Large intestine (tissue), 12 donors: ENCODE measurements around the gene FARSA. TPM values are rescaled to one million over a fixed set of nuclear protein-coding genes. Genes with fewer than 3 reads are reported as not detected.
"Not testable (repeated sequence)": the region's sequence is repeated elsewhere in the genome, so short reads cannot be mapped to it uniquely, and the experiment has no call there.

Experiments used
- DNase-seq, 2 donors: peaks; one replicate each; pipeline versions ENCODE4 v3.0.0 to v3.0.0-alpha.2; 2013
- H3K27ac ChIP-seq: one replicate; pipeline ENCODE4 v1.5.1; 2013; ENCODE audit warnings: low read length
- H3K27me3 ChIP-seq: 2 replicates; pipeline ENCODE4 v1.6.1; 2013; ENCODE audit warnings: low read length; ENCODE audit not compliant: control insufficient read depth, insufficient read depth
- H3K36me3 ChIP-seq: 2 replicates; pipeline ENCODE4 v1.6.1; 2013; ENCODE audit warnings: low read length; ENCODE audit not compliant: control insufficient read depth, insufficient read depth
- H3K4me1 ChIP-seq: one replicate; pipeline ENCODE4 v1.6.1; 2013; ENCODE audit warnings: low read length; ENCODE audit not compliant: control insufficient read depth, insufficient read depth
- H3K4me3 ChIP-seq: one replicate; pipeline ENCODE4 v1.5.1; 2013; ENCODE audit warnings: low read length
- H3K9me3 ChIP-seq: one replicate; pipeline ENCODE4 v1.6.1; 2013; ENCODE audit warnings: mild to moderate bottlenecking, low read depth, low read length, moderate library complexity; ENCODE audit not compliant: control insufficient read depth
- WGBS: methylation state at CpG from one replicate; pipeline ENCODE4 v1.1.5; 2013; ENCODE audit warnings: low lambda C conversion rate; ENCODE audit not compliant: insufficient coverage; 5-methylcytosine and 5-hydroxymethylcytosine counted together
- long read RNA-seq, 11 donors: transcript quantifications; one replicate each; lab custom pipeline, GENCODE V29; 2026
- polyA plus RNA-seq: library from polyadenylated mRNA; unstranded; fragments of 120-200 nt; gene quantifications from one replicate; pipeline ENCODE4 v1.2.1, GENCODE V29; 2013

Gene FARSA
- 55.0 TPM for polyA plus RNA-seq
- long read RNA-seq, donor 1, transcript FARSA-201 (13 exons, 1,814 nt): major isoform, 17 of 34 reads
- long read RNA-seq, donor 1, partial matches to known transcripts: 14 of 34 reads
- long read RNA-seq, donor 1, other reads (novel, unspliced or antisense): 0 of 34 reads
- long read RNA-seq, donor 2, transcript FARSA-201 (13 exons, 1,814 nt): major isoform, 15 of 1,049 reads
- long read RNA-seq, donor 2, partial matches to known transcripts: 620 of 1,049 reads
- long read RNA-seq, donor 2, other reads (novel, unspliced or antisense): 411 of 1,049 reads
- long read RNA-seq, donor 3: 0 reads
- long read RNA-seq, donor 4, partial matches to known transcripts: 0 of 2 reads
- long read RNA-seq, donor 4, other reads (novel, unspliced or antisense): 0 of 2 reads
- long read RNA-seq, donor 5, transcript FARSA-201 (13 exons, 1,814 nt): major isoform, 12 of 19 reads
- long read RNA-seq, donor 5, partial matches to known transcripts: 6 of 19 reads
- long read RNA-seq, donor 5, other reads (novel, unspliced or antisense): 0 of 19 reads
- long read RNA-seq, donor 6, transcript FARSA-201 (13 exons, 1,814 nt): major isoform, 10 of 10 reads
- long read RNA-seq, donor 6, partial matches to known transcripts: 0 of 10 reads
- long read RNA-seq, donor 6, other reads (novel, unspliced or antisense): 0 of 10 reads
- long read RNA-seq, donor 7, transcript FARSA-201 (13 exons, 1,814 nt): major isoform, 6 of 6 reads
- long read RNA-seq, donor 7, partial matches to known transcripts: 0 of 6 reads
- long read RNA-seq, donor 7, other reads (novel, unspliced or antisense): 0 of 6 reads
- long read RNA-seq, donor 8, transcript FARSA-201 (13 exons, 1,814 nt): major isoform, 23 of 2,538 reads
- long read RNA-seq, donor 8, partial matches to known transcripts: 2,462 of 2,538 reads
- long read RNA-seq, donor 8, other reads (novel, unspliced or antisense): 52 of 2,538 reads
- long read RNA-seq, donor 9, transcript FARSA-201 (13 exons, 1,814 nt): major isoform, 8 of 10 reads
- long read RNA-seq, donor 9, partial matches to known transcripts: 0 of 10 reads
- long read RNA-seq, donor 9, other reads (novel, unspliced or antisense): 0 of 10 reads
- long read RNA-seq, donor 10, transcript FARSA-201 (13 exons, 1,814 nt): major isoform, 18 of 1,850 reads
- long read RNA-seq, donor 10, partial matches to known transcripts: 1,514 of 1,850 reads
- long read RNA-seq, donor 10, other reads (novel, unspliced or antisense): 317 of 1,850 reads
- long read RNA-seq, donor 11, transcript FARSA-201 (13 exons, 1,814 nt): major isoform, 5 of 38 reads
- long read RNA-seq, donor 11, partial matches to known transcripts: 31 of 38 reads
- long read RNA-seq, donor 11, other reads (novel, unspliced or antisense): 0 of 38 reads

DNA sequence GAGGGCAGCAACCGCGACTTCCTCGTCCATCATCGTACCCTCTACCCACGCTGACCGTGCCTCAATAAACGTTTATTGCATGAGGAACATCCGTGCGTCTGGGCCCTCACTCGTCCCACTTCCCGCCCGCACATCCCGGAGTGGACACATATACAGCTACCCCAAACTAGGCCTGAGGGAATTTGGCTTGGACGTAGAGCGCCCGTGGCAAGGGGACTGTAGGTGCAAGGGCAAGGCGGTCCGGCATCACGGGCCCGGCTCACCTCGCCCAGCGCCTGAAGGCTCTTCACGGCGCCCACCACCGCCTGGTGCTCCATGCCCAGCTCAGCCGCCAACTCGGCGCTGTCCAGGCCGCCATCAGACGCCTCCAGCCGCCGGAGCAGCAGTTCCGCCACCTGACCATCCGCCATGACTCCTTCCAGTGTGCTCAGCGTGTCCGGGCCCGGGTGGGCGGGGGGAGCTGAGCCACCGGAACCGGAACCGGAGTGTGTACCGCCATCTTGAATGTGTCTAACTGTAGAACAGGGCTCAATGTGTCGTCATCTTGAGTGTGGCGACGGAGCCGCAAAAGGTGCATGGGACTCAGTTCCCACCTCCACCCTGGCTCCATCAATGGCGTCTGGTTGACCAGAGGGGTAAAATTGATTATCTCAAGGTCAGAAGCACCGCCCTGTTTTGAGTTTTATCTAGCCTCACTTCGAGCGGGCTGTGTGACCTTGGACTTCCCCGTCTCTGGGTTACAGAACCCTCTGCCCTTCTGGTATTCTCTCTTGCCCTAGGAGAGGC, at the start of gene FARSA:
Gene FARSA (minus strand): TSS at position 425 of the 786 bp plus-strand sequence. CDS start 15 bp downstream, at position 410.
- peak; percentile 91 to 92 for DNase-seq
- H3K4me1 ChIP-seq: peaks cover 17% of the 10 kb centered on the region
- peaks cover 3% of the 10 kb centered on the region for H3K9me3 ChIP-seq
- no CpG with 5 or more reads among the region's 51 CpGs for WGBS
- H3K27me3 ChIP-seq: no peaks in the 10 kb centered on the region
- H3K4me3 ChIP-seq: peak within 1 kb of the TSS; percentile 98
- H3K36me3 ChIP-seq: peaks cover 21% of the 10 kb centered on the region
- peak within 1 kb of the TSS; percentile 73 for H3K27ac ChIP-seq

DNA sequence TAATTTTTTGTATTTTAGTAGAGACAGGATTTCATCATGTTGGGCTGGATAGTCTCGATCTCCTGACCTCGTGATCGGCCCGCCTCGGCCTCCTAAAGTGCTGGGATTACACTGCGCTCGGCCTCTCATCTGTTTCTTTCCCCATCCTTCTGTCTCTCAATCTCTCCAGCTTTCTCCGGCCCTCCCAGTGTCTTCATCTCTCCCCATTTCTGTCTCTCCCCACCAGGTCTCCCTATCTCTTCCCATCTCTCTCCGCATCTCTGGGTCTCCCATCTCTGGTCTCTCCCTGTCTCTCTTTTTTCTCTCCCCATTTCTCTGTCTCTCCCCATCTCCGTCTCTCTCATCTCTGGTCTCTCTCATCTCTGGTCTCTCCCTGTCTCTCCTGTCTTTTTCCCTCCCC, 49.6 kb upstream of the FARSA start:
- Histone ChIP-seq H3K27ac (no peak overlapping the region), H3K4me3 (peak overlapping the region; percentile 23)

DNA sequence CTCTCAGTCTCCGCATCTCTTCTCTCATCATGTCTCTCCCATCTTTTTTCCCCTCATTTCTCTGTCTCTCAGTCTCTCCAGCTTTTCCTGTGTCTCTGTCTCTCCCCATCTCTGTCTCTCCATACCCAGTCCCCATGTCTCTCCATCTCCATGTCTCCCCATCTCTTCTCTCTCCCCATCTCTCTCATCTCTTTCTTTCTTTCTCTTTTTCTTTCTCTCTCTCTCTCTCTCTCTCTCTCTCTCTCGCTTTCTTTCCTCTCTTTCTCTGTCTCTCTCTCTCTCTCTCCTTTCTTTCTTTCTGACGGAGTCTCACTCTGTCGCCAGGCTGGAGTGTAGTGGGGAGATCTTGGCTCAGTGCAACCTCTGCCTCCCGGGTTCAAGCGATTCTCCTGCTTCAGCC, 49.1 kb upstream of the FARSA start:
- no peaks in the 10 kb centered on the region for H3K36me3 ChIP-seq
- H3K27ac ChIP-seq: no peak overlapping the region
- WGBS: 80% methylated on average over 2 of the region's 6 CpGs
- peaks cover 7% of the 10 kb centered on the region for H3K9me3 ChIP-seq
- peaks cover 15% of the 10 kb centered on the region for H3K4me1 ChIP-seq
- no peak overlapping the region for H3K4me3 ChIP-seq
- H3K27me3 ChIP-seq: peaks cover 52% of the 10 kb centered on the region
- DNase-seq: no peak

More for the DNA sequence above, 49.6 kb upstream of the FARSA start:
- DNase-seq: no peak
- Histone ChIP-seq H3K9me3 (peaks cover 7% of the 10 kb centered on the region), H3K4me1 (peaks cover 15% of the 10 kb centered on the region), H3K36me3 (no peaks in the 10 kb centered on the region), H3K27me3 (peaks cover 56% of the 10 kb centered on the region)
- 39% methylated on average over 5 of the region's 10 CpGs for WGBS

DNA sequence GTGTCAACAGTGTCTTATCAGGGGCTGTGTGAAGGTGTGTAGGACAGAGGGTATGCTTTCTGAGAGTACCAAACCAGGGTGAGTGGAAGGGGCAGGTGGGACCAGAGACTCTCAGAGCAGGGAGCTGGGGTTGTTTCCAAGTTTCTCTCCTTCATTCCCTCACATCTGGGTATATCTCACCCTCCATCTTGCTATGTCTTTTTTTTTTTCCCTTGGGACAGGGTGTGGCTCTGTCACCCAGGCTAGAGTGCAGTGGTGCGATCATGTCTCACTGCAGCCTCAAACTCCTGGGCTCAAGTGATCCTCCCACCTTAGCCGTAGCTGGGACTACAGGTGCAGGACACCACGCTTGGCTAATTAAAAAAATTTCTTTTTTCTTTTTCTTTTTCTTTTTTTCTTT, 46.5 kb upstream of the FARSA start:
- H3K36me3 ChIP-seq: no peaks in the 10 kb centered on the region
- peaks cover 4% of the 10 kb centered on the region for H3K9me3 ChIP-seq
- H3K27ac ChIP-seq: no peak overlapping the region
- peaks cover 29% of the 10 kb centered on the region for H3K27me3 ChIP-seq
- H3K4me1 ChIP-seq: peaks cover 4% of the 10 kb centered on the region
- WGBS: 80% methylated on average over 1 of the region's 3 CpGs
- no peak for DNase-seq
- no peak overlapping the region for H3K4me3 ChIP-seq

DNA sequence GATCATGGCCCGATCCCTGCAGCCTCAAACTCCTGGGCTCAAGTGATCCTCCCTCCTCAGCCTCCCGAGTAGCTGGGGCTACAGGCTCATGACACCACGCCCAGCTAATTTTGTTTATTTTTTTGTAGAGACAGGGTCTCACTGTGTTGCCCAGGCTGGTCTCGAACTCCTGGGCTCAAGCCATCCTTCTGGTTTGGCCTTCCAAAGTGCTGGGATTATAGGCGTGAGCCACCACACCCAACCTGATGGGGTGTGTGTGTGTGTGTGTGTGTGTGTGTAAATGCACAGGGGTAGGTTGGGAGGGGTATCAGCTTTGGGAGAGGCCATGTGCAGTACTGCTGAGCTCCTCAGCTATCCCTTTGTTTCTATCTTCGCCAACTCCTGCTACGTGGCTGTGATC, 42.6 kb upstream of the FARSA start:
- not testable (repeated sequence) for H3K9me3 ChIP-seq, DNase-seq
- no CpG with 5 or more reads among the region's 7 CpGs for WGBS

DNA sequence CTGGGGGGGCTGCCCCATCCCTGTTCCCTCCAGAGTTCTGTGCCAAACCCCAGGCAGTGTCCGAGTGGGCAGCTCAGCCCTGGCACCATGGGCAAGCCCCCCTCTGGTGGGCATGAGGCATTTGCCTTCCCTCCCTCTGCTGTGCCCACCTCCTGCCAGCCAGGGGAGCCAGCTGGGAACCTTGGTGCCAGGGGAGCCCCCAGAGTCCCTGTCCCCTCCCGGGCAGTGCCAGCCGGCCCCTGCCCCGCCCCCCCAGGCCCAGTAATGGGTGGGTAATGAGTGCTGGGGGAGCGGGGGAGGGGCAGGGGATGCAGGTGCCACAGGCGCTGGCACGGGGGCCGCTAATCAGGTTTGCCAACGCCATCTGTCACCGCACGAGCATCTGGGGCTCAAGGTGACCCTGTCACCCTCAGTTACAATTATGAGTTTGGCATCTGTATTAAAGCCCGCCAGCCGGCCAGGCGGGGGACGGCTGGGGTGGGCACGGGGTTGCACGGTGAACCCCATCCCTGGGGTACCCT, 41.8 kb upstream of the FARSA start:
- Histone ChIP-seq H3K36me3 (no peaks in the 10 kb centered on the region), H3K27me3 (peaks cover 3% of the 10 kb centered on the region), H3K4me1 (no peaks in the 10 kb centered on the region), H3K27ac (no peak overlapping the region), H3K9me3 (no peaks in the 10 kb centered on the region), H3K4me3 (no peak overlapping the region)
- DNase-seq: no peak
- WGBS: no CpG with 5 or more reads among the region's 17 CpGs

More for the DNA sequence above, 42.6 kb upstream of the FARSA start:
- H3K27me3 ChIP-seq, H3K36me3 ChIP-seq, H3K27ac ChIP-seq, H3K4me3 ChIP-seq, H3K4me1 ChIP-seq: not testable (repeated sequence)

DNA sequence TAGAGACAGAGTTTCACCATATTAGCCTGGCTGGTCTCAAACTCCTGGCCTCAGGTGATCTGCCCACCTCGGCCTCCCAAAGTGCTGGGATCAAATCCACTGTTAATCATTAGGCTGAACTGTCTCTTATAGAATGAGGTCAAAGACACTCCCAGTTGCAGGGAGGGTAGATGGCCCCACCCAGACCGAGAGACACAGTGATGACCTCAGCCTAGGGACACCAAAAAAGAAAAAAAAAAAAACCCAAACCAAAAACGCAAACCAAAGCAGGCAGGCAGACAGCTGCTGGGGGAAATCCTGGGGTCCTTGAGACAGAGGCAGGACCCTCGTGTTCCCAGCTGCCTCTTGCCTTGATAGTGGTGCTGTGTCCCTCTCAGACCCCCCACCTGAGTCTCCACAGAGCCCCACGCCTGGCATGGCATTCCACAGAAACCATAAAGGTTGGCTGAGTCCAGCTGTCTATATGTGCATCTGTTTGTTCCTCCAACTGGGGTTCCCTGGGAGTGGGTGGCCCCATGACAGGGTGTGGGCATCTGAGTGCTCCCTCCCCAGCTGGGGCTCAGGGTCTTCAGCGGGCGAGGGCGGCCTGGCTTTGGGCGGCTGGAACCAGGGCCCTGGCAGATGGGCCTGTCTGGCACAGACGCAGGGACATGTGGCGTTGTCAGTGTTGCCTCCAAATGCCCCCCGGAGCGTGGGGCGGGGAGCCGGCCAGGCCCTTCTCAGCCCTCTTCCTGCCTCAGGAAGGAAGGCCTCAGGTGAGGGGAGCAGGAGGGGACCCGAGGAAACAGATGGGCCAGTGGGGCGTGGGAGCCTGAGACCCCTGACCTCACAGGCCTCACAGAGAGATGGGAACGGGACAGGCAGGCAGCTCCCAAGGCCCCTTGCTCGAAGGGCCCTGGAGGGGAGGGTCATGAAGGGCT, 41.0 kb upstream of the FARSA start:
- Histone ChIP-seq H3K4me3 (no peak overlapping the region), H3K9me3 (no peaks in the 10 kb centered on the region), H3K27me3 (peaks cover 3% of the 10 kb centered on the region), H3K36me3 (no peaks in the 10 kb centered on the region), H3K4me1 (no peaks in the 10 kb centered on the region), H3K27ac (no peak overlapping the region)
- no peak for DNase-seq
- 30% methylated on average over 2 of the region's 19 CpGs for WGBS

DNA sequence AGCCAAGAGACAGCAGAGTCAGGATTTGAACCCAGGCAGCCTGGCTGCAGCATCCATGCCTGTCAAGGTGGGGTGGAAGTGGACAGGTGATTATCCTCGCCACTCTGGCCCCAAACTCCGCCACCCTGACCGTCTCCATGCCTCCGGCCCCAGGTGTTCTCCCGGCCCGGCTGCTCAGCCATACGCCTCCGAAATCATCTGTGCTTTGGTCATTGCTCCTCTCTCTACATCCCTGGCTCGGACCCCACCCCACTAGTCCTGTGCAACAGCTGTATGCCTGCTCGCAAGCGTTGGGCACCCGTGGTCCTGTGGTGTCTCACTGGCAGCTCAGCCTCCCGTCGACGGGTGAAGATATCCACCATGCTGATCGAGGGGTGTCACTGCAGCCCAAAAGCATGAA, 39.7 kb upstream of the FARSA start:
- no peaks in the 10 kb centered on the region for H3K4me1 ChIP-seq
- WGBS: no CpG with 5 or more reads among the region's 16 CpGs
- DNase-seq: no peak
- H3K27me3 ChIP-seq: peaks cover 3% of the 10 kb centered on the region
- no peak overlapping the region for H3K4me3 ChIP-seq
- H3K27ac ChIP-seq: no peak overlapping the region
- no peaks in the 10 kb centered on the region for H3K36me3 ChIP-seq
- no peaks in the 10 kb centered on the region for H3K9me3 ChIP-seq
